ENCODE data around the gene ZBTB20. TPM values are rescaled to one million over a fixed set of nuclear protein-coding genes. Genes with fewer than 3 reads are reported as not detected.

ZBTB20 gene
- polyA plus RNA-seq, 3 donors = 1.3 to 3.2 (median 2.0) TPM

DNA sequence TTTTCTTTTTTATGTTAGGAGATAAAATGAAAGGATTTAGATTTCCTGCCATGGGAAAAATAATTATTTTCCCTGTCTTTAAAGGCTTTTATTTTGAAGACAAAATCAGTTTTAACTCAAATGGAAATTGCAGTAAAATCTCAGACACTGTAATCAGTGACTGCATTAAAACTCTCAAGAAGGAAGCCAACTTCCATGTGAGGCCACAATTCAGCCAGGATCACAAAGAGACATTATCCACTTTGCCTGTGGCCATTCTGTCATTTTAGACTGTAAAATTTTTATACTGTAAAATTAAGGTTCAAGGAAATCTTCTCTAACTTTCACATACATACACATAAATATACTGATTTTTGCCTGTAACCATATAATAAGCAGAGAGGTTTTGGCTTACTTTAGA lies 549.2 kb downstream of the ZBTB20 start:
- H3K4me1 Mint-ChIP-seq = no peaks in the 10 kb centered on the region
- H3K4me3 ChIP-seq (replicated peaks in 1 of 3; ENCODE audit: low read depth in 2 of 3, low read length in 3 of 3) = no peak overlapping the region
- no peak overlapping the region for H3K4me3 Mint-ChIP-seq
- H3K9ac ChIP-seq (ENCODE audit: insufficient read depth, low read length, poor library complexity, severe bottlenecking) = no peak overlapping the region
- H3K4me2 ChIP-seq (replicated peaks; ENCODE audit: extremely low read depth, low read length, poor library complexity, severe bottlenecking) = no peak overlapping the region
- TF ChIP-seq, protein P1, sequence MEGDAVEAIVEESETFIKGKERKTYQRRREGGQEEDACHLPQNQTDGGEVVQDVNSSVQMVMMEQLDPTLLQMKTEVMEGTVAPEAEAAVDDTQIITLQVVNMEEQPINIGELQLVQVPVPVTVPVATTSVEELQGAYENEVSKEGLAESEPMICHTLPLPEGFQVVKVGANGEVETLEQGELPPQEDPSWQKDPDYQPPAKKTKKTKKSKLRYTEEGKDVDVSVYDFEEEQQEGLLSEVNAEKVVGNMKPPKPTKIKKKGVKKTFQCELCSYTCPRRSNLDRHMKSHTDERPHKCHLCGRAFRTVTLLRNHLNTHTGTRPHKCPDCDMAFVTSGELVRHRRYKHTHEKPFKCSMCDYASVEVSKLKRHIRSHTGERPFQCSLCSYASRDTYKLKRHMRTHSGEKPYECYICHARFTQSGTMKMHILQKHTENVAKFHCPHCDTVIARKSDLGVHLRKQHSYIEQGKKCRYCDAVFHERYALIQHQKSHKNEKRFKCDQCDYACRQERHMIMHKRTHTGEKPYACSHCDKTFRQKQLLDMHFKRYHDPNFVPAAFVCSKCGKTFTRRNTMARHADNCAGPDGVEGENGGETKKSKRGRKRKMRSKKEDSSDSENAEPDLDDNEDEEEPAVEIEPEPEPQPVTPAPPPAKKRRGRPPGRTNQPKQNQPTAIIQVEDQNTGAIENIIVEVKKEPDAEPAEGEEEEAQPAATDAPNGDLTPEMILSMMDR (IDR thresholded peaks at IDR 0.05) = no peak
- H4K20me1 ChIP-seq (ENCODE audit: insufficient read depth, low read length) = no peaks in the 10 kb centered on the region
- no peak overlapping the region for H3K27ac Mint-ChIP-seq
- peaks cover 0 to 4% (median 0%) of the 10 kb centered on the region in 3 donors for H3K27me3 Mint-ChIP-seq (ENCODE audit: low read depth in 3 of 3)
- H3K27ac ChIP-seq (ENCODE audit: low read depth in 1 of 2, low read length in 2 of 2) = no peak overlapping the region
- no peaks in the 10 kb centered on the region for H3K36me3 Mint-ChIP-seq
- no peaks in the 10 kb centered on the region for H3K79me2 ChIP-seq (ENCODE audit: insufficient read depth, low read length)
- no peaks in the 10 kb centered on the region for H3K27me3 ChIP-seq (ENCODE audit: control insufficient read depth in 2 of 2, insufficient read depth in 2 of 2, low read length in 2 of 2)
- no peaks in the 10 kb centered on the region for H3K36me3 ChIP-seq (replicated peaks in 1 of 2; ENCODE audit: control insufficient read depth in 1 of 2, insufficient read depth in 2 of 2, low read length in 2 of 2)
- no peak for DNase-seq
- no peak overlapping the region for H2AFZ ChIP-seq (ENCODE audit: insufficient read depth, low read depth, low read length, poor library complexity, severe bottlenecking)
- intact Hi-C loops (cut with micrococcal nuclease) = no loop called here
- H3K4me1 ChIP-seq (ENCODE audit: control insufficient read depth in 1 of 2, insufficient read depth in 2 of 2, low read length in 2 of 2) = no peaks in the 10 kb centered on the region
- H3K9me3 Mint-ChIP-seq = no peaks in the 10 kb centered on the region
- no peaks in the 10 kb centered on the region for H3K9me3 ChIP-seq (replicated peaks in 1 of 2; ENCODE audit: control insufficient read depth in 1 of 2, insufficient read depth in 1 of 2, low read length in 2 of 2)

DNA sequence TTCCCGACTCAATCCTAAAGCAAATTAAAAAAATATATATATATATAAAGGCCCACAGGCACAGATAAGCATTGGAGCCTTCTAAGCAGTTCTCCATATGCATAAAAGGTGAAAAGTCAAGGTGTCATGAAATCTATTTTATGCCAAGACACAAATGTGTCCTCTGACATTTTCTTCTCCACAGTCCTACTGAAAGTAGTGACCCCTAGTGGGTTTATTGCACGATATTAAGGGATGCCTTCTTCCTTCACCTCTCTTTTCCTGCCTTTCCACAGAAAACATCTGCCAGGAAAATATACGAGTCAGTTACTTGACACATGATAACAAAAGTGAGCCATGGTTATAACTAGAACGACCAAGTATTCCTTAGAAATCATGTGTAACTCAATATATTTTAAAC lies 550.1 kb downstream of the ZBTB20 start:
- Histone ChIP-seq H3K9ac (ENCODE audit: insufficient read depth, low read length, poor library complexity, severe bottlenecking) (no peak overlapping the region), H3K9me3 (replicated peaks in 1 of 2; ENCODE audit: control insufficient read depth in 1 of 2, insufficient read depth in 1 of 2, low read length in 2 of 2) (no peaks in the 10 kb centered on the region), H3K4me3 (replicated peaks in 1 of 3; ENCODE audit: low read depth in 2 of 3, low read length in 3 of 3) (no peak overlapping the region), H3K79me2 (ENCODE audit: insufficient read depth, low read length) (no peaks in the 10 kb centered on the region), H3K4me1 (ENCODE audit: control insufficient read depth in 1 of 2, insufficient read depth in 2 of 2, low read length in 2 of 2) (no peaks in the 10 kb centered on the region), H3K36me3 (replicated peaks in 1 of 2; ENCODE audit: control insufficient read depth in 1 of 2, insufficient read depth in 2 of 2, low read length in 2 of 2) (no peaks in the 10 kb centered on the region), H4K20me1 (ENCODE audit: insufficient read depth, low read length) (no peaks in the 10 kb centered on the region), H3K4me2 (replicated peaks; ENCODE audit: extremely low read depth, low read length, poor library complexity, severe bottlenecking) (no peak overlapping the region), H3K27me3 (ENCODE audit: control insufficient read depth in 2 of 2, insufficient read depth in 2 of 2, low read length in 2 of 2) (no peaks in the 10 kb centered on the region), H2AFZ (ENCODE audit: insufficient read depth, low read depth, low read length, poor library complexity, severe bottlenecking) (no peak overlapping the region), H3K27ac (ENCODE audit: low read depth in 1 of 2, low read length in 2 of 2) (no peak overlapping the region)
- TF ChIP-seq, protein P1 (IDR thresholded peaks at IDR 0.05) = no peak
- Mint-ChIP-seq H3K27ac (no peak overlapping the region), H3K4me1 (no peaks in the 10 kb centered on the region), H3K36me3 (no peaks in the 10 kb centered on the region), H3K4me3 (no peak overlapping the region), H3K9me3 (no peaks in the 10 kb centered on the region), H3K27me3 (ENCODE audit: low read depth in 3 of 3) (peaks cover 0 to 4% (median 0%) of the 10 kb centered on the region in 3 donors)
- WGBS (ENCODE audit: insufficient coverage) = no CpG with 5 or more reads among the region's 4 CpGs
- no peak for DNase-seq
- intact Hi-C loops (cut with micrococcal nuclease) = no loop called here

All from CD14-positive monocyte (primary cell).